Activated naive CD4-positive, alpha-beta T cell treated with anti-CD3 and anti-CD28 coated beads, Interleukin-2, amount 50 U/mL, for 16 hours (primary cell): ENCODE measurements around the gene CXorf58.
"Not testable (repeated sequence)": the region's sequence is repeated elsewhere in the genome, so short reads cannot be mapped to it uniquely, and the experiment has no call there.

Source experiments
- DNase-seq: peaks from one replicate; pipeline ENCODE4 v3.0.0-alpha.2; 2020

CXorf58 gene

DNA sequence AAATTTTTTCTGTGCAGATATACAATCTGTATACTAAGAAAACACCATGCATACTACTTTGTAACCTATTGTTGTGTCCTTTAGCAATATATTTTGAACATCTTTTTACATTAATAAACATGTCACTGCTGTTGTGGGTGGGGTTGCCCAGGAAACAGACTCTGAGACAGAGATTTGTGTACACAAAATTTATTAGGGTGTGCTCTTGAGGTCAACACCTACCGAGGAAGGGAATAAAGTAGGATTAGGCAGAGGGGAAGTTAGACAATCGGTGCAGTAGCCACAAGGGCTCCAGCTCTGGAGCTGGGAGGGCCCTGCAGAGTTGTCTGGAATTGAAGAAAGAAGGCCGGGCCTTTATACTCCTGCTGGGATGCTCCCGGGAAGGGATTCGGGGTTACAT, 56.4 kb downstream of the CXorf58 start:
- DNase-seq, result no peak

- DNase-seq, result not testable (repeated sequence)
Observed at GRCh38 chrX:23965630-23966029, 57.8 kb downstream of the CXorf58 start.

DNA sequence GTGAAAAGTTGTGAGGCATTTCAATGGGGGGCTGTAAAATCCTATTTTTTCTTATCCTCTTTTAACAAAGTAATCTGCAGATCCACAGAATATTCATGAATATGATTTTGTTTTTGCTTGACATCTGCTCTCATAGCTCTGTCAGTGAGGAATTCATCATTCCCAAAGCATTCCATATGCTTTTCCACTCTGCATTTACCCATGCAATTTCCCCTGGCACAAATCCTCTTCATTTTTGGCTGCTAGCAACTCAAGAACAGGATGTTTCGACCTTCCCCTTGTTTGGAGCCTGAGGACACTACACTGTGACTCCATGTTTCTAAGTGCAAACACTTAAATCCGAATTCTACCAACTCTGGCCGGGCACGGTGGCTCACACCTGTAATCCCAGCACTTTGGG, 70.7 kb downstream of the CXorf58 start:
- no peak for DNase-seq

DNA sequence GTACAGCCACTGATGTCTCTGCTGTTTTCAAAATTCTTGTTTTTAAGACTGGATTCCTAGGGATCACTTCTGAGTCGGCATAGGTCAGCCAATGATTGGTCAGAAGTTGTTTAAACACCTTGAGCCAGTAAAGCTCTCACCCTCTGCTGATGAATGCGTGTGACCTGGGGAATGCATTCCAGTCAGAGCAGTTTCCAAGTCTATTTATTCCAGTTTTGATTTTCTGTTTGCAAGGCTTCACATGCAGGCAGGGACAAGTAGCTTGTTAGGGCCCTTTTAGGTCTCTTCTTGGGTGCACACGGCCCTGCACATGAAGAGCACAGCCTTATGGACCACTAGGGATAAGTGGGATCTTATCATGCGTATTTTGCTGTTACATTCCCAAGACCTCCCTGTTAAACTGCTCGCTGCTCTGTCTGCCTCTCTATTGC, 72.2 kb downstream of the CXorf58 start:
- DNase-seq, result no peak

GRCh38 chrX:23981222-23981621, 73.4 kb downstream of the CXorf58 start:
- no peak for DNase-seq

DNA sequence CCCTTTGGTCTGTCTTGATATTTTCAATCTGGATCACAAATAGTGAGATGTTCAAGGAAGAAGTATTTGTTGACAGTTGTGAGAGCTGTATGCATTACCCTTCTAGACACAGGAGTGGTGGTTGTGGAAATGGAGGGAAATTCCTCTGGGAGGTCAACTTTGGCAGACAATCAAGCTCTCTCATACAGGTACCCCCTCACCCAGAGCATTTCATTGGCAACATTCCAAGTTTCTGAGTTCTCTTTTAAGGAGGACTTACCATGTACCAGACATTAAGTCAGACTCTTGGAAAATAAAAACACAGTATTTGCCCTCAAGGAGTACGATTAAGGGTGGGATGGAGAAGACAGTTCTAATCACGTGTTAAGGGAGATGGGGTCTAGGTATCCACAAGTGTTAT, 73.9 kb downstream of the CXorf58 start:
- no peak for DNase-seq

DNA sequence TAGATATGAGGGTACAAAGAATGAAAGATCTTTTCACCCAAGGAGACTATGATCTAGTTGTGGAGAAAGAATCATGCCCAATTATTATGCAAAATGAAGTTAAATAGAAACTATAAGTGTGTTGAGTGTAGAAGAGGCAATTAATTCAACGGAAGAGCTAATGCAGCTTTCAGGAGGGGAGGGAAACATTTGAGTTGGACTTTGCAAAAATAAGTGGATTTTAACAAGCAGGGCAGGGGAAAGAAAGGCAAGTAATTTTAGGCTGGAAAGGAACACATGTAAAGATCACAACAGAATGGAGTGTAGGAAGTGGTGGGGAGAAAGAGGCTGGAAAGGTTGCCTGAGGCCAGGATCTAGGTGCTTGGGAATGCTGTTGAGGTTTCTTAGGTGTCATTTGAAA, 75.1 kb downstream of the CXorf58 start:
- DNase-seq, result no peak
